ENCODE data around the gene RNF157.
"Not testable (repeated sequence)": the region's sequence is repeated elsewhere in the genome, so short reads cannot be mapped to it uniquely, and the experiment has no call there.

RNF157 gene

DNA sequence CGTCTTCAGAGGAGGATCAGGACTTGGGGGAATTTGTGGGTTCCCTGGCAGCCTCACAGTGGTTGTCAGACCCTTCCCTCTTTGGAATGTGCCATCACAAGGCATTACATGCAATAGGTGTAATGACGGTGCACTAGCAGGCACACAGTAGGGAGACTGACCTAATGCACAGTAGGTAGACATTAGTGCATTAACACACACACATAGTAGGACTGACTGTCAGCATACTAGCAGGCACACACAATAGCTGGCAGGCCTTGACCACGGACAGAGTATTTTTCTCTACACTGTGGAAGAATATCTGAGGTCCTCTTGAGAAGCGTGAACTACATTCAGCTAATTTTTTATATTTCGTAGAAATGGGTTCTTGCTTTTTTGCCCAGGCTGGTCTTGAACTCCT, 14.0 kb upstream of the RNF157 start:
- no peak for DNase-seq (ENCODE audit: low read depth in 2 of 2)

DNA sequence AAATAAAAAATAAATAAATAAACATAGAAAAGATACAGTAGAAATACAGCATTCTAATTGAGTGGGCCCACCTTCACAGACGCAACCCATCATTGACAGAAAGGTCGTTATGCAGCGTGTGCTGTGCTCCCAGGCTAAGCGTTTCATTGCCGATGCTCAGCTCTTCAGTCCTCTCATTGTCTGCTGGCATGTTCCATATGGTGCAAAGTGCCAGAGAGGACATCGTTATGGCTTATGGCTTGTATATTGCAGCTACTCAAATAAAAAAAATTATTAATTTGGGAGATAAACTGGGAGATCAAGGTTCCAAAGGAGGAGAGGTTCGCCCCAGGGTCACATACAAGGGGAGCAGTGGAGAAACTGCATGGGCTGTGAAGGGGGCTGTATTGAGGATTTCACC, 13.5 kb upstream of the RNF157 start:
- DNase-seq (ENCODE audit: low read depth in 2 of 2), result no peak

DNA sequence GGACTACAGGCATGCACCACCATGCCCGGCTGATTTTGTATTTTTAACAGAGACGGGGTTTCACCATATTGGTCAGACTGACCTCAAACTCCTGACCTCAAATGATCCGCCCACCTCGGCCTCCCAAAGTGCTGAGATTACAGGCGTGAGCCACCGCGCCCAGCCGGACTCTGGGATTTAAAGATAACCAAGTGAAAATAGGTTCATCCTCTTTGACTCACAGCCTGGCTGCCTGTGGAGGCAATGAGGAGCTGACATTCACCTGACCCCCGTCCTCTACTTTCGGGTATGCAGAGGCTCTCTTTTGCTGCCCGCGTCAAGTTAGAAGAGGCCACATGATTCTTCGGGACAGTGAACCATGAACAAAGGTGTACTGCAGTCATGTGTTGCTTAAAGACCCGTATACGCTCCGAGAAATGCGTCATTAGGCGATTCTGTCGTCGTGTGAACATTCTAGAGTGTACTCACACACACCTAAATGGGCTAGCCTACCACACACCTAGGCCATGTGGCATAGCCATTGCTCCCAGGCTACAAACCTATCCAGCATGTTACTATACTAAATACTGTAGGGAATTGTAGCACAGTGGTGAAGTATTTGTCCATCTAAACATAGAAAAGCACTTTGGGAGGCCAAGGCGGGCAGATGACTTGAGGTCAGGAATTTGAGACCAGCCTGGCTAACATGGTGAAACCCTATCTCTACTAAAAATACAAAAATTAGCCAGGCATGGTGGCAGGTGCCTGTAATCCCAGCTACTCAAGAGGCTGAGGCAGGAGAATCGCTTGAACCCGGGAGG, 12.9 kb upstream of the RNF157 start:
- not testable (repeated sequence) for DNase-seq (ENCODE audit: low read depth in 2 of 2)

DNA sequence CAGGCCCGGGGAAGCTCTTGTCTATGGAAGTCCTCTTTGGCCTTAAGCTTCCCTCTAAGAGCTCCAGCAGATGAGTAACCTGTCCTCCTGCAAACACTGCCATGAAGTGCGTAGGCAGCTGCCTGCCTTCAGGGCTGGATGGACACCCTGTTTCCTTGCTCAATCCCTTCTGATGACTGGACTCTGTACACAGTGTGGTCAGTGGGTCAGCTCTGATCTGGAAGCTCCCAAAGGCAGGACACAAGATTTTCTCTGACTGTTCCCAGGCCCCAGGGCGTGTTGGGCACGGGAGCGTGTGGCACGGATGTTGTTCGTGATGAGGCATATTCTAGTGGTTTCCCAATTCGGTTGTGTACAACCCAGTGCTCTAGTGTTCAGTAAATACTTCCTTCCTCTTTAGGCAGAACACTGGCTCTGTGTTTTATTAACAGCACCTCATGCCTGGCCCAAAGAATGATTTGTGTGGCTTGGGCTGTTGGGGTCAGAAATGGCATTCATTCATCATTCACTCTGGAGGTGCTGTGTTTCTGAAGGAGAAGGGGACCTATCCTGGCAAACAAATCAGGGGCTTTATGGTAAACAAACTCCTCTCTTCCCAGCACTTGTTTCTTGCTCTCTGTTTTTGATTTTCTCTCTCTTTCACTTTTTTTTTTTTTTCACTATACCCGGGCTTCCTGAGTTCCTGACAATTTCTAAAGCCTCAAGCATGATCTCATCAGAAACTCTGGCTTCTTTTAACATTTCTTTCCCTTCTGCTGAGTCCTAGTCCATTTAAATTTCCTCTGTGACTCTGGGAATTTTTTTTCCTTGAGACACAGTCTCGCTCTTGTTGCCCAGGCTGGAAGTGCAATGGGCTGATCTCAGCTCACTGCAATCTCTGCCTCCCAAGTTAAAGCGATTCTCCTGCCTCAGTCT, 12.0 kb upstream of the RNF157 start:
- DNase-seq (ENCODE audit: low read depth in 2 of 2), result no peak

DNA sequence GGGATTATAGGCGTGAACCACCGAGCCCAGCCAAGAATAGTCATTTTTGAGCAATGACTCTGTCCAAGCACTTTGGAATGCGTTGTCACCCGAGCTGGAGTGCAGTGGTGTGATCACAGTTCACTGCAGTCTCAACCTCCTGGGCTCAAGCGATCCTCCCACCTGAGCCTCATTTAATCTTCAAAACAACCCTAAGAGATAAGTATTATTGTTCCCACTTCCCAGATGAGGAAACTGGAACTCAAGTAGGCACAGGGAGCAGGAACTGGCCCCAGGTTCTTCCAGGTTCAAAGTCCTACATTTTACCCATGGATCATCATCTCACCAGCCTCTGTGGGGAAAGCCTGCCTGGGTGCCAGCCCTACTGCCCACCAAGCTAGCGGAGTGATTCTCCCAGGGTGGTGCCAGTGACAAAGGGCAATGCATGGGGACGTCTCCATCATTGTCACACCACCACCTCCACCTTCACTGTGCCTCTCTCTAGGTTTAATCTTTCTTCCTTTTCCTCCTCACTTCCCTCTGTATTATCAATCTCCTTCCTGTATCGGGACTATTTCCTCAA, 11.3 kb upstream of the RNF157 start:
- DNase-seq (ENCODE audit: low read depth in 2 of 2), result no peak

DNA sequence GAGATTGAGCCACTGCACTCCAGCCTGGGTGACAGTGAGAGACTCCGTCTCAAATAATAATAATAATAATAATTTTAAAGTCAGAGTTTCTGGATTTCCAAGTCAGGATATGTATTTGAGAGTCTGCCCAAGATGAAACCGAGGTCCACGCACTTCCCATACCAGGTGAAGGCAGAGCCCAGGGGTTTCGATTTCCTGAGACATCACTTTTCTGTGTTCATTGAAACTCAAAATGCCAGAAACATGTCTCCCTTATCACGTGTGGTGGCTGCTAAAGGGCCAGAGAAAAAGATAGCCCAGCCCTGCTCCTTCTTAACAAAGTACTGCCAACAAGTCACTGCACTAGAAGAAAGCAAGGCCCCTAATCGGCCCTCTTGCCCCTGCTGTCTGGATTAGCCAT, 9.8 kb upstream of the RNF157 start:
- no peak for DNase-seq (ENCODE audit: low read depth in 2 of 2)

DNA sequence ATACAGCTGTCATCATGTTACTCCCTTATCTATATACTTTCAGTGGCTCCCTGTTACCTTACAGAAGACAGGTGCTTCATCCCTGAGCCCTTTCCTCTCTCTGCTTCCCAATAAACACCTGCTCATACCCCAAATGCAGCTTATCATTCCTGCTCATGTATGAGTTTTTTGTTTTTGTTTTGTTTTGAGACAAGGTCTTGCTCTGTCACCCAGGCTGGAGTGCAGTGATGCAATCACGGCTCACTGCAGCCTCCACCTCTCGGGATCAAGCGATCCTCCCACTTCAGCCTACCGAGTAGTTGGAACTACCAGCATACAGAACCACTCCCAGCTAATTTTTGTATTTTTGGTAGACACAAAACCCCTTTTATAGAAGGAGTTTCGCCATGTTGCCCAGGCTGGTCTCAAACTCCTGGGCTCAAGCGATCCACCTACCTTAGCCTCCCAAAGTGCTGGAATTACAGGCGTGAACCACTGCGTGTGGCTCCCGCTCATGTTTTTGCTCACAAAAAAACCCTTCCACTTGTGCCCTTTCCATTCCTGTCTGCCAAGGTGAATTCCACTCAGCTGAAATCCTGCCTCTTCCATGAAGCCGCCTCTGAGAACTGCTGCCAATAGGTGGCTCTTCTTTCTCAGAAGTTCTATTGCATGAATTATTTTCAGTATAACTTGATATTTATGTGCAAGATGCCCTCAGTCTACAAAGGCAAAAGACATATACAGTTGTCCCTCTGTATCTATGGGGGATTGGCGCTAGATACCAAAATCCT, 7.9 kb upstream of the RNF157 start:
- no peak for DNase-seq (ENCODE audit: low read depth in 2 of 2)

DNA sequence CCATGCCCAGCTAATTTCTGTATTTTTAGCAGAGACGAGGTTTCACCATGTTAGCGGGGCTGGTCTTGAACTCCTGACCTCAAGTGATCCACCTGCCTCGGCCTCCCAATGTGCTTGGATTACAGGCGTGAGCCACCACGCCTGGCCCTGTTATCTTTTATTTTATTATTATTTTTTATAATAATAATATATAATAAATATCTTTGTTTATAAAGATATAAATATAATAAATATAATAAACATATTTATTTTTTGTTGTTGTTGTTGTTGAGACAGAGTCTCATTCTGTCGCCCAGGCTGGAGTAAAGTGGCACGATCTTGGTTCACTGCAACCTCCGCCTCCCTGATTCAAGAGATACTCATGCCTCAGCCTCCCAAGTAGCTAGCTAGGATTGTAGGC, 7.0 kb upstream of the RNF157 start:
- DNase-seq (ENCODE audit: low read depth in 2 of 2), result no peak

DNA sequence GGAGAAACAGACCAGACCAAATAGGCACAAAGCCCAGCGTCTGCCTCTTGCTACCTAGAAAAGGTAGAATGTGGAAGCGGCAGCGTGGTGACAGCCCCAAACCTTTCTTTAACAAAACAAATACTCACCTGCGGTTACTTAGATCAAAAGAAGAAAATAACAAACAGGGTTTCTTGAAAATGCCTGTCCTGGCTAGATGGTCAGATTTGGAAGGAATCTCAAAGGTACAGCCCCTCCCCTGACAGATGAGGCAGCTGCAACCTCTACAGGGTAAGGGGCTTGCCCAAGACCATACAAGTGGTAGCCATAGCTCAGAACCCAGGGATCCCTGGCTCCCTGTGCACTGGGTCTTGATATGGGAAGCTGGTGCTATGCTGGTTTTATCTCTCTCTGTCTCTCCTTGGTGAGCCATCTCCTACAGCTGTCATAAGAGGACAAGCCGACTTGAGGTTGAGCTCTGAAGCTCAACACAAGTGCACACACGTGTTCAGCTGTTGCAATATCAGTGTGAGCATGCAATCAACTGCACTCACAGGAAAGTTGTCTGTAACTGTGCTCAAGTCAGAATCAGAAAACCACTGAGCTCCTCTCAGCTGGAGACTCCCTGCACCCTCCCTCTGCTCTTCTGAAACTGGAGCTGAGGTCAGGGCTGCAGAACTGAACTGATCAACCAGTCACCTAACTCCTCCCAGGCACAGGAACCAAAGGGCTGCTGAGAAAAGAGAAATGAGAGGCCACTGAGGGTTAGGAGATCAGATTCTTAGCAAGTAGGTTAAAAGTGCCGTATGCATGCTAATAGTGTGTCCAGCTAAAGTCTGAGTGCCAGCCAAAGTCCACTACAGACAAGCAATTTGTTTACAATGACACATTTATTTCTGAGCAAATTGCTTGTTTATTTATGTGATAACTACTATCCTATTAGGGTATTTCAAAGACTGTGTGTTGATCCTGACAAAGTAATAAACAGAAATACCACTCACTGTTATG, 6.1 kb upstream of the RNF157 start:
- no peak for DNase-seq (ENCODE audit: low read depth in 2 of 2)

DNA sequence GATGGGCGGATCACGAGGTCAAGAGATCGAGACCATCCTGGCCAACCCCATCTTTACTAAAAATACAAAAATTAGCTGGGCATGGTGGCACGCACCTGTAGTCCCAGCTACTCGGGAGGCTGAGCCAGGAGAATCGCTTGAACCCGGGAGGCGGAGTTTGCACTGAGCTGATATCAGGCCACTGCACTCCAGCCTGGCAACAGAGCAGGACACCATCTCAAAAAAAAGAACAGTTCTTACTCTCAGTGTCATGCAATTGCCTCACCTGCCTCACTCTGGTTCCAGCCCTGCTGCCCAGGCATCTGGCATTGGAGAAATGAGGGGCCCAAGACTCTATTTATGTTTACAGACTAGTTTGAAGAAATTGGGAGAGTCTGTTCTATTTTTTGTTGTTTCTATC, 4.4 kb upstream of the RNF157 start:
- not testable (repeated sequence) for DNase-seq (ENCODE audit: low read depth in 2 of 2)

DNA sequence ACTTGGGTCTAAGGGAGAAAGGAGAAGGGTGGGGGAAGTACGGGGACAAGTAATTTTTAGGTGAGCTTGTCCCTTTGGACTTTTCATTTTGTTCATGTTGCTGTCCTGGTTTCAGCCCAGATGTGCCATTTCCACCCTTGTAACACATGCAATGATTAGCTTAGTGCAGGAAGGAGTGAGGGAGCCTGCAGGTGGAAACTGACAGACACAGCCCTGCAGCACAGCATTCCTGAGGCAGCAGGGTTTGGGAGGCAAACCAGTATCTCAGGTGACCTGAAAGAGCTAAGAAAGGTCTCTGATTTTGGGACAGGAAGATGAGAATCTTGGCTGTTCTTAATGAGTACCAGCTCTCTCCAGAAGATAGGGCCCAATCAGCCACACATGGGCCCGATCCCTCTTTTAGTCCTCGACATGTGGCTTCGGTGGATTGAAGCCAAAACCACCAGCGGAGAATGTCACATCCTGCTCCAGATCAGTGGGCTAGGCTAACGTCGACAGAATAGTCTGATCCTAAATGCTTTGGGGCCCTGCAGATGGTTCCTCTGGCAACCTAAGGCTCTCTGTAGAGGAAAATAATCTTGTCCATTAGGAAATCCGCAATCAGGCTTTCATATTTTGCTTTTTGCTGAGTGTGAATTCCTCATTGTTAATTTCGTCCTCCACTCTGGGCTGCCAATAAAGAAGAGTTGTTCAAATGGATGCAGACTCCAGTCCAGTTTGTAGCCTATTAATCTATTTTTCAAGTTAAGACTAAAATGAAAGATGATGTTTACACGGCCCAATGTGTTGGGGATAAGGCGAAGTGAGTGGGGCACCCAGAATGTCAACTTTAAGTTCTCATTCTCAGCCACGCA, 3.8 kb upstream of the RNF157 start:
- no peak for DNase-seq (ENCODE audit: low read depth in 2 of 2)

DNA sequence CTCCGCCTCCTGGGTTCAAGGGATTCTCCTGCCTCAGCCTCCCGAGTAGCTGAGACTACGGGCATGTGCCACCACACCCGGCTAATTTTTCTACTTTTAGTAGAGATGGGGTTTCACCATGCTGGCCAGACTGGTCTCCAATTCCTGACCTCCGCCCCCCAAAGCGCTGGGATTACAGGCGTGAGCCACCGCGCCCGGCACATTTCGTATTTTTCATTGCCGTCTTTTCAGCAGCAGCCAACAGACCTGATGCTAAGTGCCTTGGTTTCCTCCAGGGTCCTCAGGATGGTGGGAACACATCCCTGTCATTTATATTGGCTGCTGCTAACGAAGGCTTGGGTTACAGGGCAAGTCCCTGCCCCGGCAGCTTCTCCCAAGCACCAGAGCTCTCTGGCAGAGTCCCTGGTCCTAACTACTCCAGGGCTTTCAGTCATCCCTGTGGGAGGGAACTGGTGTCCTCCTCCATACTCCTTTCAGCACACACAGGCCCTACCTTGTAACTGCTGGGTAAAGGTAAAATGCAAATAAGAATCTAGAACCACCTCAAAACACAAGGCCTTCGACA, 1.5 kb upstream of the RNF157 start:
- no peak for DNase-seq (ENCODE audit: low read depth in 2 of 2)

DNA sequence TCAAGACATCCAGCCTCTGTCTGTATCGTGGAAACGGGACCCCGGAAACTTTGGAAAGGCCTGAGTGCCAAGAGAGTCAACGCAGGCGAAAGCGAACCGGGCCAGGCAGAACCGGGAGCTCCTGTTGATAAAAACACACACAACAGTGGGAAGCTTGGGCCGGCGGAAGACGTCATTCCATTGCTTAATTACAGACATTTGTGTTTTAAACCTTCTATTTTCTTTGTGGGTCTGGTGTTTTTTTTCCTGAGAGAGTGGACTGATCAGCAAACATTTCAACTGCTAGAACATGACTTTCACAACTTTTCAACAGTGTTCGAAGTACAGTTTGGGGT, 878 bp upstream of the RNF157 start:
- DNase-seq (ENCODE audit: low read depth in 2 of 2), result no peak

DNA sequence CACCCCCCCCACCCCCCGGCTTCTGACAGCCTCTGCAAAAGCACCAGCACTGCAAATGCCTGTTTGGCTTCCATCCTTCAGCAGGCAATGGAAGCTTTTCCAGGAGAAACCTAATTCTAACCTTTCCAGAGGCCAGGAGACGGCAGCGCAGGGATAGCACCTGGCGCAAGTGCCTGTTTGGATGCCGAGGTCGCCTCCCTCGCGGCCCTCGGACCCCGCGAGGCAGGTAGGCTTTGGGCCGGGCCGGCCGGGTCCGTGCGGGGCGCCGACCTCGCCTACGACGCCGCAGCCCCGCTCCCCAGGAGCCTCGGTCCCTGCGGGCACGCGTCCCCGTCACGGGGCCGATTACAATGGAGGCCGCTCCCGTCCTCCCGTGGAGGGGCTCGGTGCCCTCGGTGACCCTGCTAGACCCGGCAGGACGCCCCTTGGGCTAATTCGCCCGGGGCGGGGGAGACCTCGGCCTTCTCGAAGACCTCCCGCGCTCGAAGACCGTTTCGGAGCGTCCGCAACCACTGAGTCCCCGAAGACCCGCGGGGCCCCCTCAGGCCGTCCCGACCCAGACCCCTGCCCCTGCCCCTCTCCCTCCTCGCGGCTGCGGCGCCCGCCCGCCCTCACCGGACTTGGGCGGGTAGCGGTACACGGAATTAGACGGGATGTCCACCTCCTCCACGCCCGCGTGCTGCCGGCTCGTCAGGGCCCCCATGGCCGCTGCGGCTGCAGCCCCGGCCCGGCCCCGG, 587 bp downstream of the RNF157 start:
- no peak for DNase-seq (ENCODE audit: low read depth in 2 of 2)

DNA sequence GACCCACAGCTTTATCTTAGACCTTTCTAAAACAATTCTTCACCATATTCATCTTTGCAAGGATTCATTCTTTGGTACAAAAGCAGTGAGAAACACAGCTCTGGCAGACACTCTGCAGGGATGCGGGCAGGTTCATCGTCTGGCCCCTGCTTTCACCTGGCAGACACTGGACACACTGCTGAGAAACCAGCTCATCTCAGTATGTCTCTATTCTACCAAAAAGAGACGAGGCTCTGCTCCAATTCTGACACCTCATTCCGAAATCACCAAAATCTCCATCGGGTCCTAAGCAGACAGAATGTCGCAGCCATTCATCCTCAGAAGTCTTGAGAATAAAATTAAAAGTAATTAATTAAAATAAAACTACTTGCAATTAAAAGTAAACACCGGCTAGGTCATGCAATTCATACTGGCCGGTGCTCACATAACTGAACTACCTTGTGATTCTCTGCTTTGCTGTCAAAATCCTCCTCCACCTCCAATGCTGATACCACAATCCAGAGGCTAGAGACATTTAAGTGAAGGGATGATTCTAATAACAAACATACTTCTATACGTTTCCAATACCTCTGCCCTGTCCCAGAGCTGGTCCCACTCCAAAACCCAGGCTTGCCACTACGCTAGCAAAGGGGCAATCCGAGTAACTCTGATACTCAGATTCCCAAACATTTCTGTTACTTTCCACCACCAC, 1.3 kb downstream of the RNF157 start:
- no peak for DNase-seq (ENCODE audit: low read depth in 2 of 2)

DNA sequence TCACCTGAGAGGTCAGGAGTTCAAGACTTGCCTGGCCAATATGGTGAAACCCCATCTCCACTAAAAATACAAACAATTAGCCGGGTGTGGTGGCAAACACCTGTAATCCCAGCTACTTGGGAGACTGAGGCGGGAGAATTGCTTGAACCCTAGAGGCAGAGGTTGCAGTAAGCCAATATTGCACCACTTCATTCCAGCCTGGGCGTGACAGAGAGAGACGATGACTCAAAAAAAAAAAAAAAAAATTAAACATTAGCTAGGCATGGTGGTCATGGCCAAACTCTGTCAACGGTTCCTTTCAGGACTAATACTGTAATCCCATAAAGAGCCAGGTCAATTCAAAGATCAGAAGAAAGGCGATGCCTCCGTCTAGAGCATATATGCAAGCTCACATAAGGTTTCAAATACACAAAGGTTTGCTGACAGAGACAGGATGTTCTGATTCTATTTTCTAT, 2.4 kb downstream of the RNF157 start:
- DNase-seq (ENCODE audit: low read depth in 2 of 2), result no peak

DNA sequence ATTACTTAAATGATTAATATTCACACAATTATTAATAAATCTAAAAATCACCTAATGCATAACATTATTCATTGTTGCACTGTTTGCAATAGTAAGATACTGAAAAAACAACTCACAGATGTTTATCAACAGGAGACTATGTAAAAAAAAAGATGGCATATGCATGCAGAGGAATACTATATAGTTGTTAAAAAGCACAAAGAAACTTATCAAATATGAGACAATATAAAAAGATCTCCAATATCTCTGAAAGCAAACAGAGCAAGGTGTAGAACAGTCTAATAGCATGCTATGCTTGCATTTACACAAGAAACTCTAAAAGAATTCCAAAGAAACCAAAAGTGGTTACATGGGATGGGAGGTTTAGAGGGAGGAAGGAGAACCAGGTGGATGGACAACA, 3.7 kb downstream of the RNF157 start:
- DNase-seq (ENCODE audit: low read depth in 2 of 2), result no peak

DNA sequence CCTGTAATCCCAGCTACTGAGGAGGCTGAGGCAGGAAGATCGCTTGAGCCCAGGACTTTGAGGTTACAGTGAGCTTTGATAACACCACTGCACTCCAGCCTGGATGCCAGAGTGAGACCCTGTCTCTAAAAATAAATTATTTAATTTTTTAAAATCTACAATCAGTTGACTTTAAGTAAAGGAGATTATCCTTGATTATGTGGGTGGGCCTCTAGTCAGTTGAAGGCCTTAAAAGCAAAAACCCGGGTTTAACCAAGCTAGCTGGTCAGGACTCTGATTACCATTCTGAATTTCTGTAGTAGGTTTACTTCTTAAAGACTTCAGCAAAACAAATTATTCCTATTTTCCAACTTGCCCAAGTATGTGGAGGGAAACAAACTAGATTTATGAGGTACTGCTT, 4.4 kb downstream of the RNF157 start:
- DNase-seq (ENCODE audit: low read depth in 2 of 2), result no peak
